ENCODE results near the gene SLC45A1.

Gene SLC45A1

DNA sequence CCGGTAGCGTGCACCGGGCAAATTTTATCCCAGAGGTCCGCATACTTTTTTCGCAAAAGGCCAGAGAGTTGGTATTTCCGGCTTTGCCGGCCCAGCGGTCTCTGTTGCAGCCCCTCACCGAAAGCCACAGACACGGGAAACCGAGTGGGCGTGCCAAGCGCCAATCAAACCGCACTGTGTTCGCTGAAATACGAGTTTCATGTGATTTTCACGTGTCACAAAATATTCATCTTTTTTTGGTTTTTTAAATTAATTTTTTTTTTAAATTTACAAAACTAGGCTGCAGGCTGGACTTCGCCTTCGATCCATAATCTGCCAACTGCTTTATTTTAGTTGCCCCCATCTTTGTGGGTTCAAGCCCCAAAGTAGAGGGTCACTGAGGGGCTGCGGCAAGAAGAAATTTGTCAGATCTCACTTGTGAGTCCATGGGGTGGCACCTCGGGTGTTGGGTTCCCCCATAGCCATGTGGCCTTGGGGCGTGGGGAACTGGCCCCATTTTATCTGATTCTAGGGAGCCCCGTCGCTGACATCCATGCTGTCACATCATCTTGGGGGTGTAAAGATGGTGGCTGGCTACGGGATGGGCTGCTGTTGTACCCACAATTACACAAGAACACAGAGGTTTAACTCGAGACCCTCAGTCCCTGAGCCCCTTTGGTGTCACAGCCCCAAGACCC lies 20.8 kb downstream of the SLC45A1 start:
- no peak for DNase-seq

DNA sequence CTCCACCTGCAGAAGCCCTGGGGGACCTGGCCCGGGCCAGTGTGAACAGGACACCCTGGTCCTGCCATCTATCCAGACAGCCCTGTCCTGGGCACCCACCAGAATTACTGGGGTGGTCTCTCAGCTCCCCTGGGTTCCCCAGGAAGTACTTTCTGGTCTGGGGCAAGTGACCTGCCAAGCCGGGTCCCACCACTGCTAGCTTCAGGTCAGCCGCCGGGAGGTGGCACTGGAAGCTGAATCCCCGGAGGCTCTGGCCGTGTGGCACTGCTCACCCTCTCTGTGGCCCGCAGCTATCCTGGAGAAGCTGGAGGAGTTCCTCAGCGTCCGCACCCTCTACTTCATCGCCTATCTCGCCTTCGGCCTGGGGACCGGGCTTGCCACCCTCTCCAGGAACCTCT lies 21.3 kb downstream of the SLC45A1 start:
- DNase-seq, result no peak

DNA sequence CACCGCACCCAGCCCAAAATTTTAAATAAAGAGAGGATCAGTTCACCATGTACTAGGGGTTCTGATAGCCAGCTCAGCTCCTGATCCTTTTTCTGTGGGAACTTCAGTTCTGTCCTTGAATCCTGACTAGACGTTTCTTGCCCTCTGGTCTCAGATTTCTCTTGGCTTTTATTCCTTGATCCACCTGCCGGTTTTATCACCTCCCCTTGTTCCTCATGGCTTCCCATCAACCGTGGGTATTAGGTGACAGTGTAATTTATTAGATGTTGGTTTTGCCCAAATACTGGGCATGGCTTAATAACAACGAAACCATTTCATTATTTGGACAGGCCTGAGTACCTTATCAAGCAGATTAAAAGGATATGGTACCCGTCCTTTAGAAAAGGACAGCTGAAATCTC lies 22.5 kb downstream of the SLC45A1 start:
- DNase-seq, result no peak

DNA sequence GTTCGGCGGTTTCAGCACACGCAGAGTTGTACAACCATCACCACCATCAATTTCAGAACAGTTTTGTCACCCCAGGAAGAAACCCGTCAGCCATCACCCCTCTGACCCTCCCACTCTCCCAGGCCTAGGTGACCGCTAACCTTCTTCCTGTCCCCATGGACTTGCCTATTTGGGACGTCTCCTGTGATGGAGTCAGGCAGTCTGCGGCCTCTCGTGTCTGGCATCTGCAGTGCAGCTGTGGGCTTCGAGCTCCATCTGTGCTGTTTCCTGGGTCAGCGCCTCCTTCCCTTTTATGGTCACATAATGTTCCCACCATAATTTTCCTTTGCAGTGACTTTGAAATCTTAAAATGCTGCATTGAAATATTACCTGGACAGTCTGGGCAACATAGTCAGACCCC lies 24.4 kb downstream of the SLC45A1 start:
- no peak for DNase-seq

- no peak for DNase-seq
Measured at GRCh38 chr1:8343044-8343443, 25.1 kb downstream of the SLC45A1 start.

- DNase-seq, result no peak
Measured at GRCh38 chr1:8343464-8344001, 25.6 kb downstream of the SLC45A1 start.

DNA sequence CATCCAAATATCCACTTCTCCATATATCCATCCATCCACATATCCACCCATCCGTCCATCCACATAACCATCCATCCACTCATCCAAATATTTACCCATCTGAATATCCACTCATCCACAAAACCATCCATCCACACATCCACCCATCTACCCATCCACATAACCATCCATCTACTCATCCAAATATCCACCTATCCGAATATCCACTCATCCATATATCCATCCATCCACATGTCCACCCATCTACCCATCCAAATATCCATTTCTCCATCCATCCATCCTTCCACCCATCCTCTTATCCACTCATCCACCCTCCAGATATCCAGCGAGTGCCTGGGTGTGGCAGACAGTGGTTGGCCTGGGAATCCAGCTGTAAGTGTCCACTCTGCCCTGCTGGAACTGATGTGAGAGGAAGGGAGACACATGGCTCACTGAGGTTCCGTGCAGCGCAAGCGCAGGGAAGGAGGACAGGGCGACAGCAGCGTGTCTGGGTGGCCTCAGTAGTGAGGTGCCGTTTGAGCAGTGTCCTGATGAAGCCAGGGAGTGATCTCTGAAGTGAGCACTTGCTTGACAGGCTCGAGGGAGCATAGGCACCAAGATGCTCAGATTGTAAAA lies 27.1 kb downstream of the SLC45A1 start:
- DNase-seq, result no peak

GRCh38 chr1:8345621-8346415 lies 27.9 kb downstream of the SLC45A1 start:
- no peak for DNase-seq

- no peak for DNase-seq
Measured at GRCh38 chr1:8347635-8348034, 29.7 kb downstream of the SLC45A1 start.

DNA sequence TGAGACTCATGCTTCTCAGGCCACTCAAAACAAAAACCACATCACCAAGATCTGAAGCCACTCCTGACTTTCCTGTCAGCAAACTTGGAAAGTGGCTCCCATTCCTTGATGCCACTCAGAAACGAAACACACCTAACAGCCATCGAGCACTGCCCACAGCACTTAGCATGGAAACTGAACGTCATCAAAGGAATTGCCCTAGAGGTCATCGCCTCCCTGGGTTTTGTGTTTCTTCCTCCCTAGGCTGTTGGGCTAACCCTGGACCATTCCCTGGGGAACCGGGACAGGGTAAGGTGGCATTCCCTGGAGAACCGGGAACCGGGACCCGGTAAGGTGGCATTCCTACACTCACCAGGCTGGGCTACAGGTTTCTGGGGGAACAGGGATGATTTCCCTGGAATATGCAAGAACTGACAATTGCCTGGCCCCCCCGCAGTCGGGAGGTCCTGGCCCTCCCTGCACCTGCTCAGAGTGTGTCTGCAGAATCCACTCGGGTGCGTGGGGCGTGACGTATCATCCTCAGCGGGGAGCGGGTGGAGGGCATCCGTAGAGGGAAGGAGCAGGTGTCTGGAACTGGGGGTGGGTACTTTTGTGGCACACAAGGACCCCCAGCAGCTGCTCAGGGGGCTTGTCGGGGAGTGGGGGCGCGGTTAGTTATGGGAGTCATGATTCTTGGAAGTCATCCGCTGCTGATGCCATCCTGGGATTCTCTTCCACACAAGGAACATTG lies 30.3 kb downstream of the SLC45A1 start:
- no peak for DNase-seq

DNA sequence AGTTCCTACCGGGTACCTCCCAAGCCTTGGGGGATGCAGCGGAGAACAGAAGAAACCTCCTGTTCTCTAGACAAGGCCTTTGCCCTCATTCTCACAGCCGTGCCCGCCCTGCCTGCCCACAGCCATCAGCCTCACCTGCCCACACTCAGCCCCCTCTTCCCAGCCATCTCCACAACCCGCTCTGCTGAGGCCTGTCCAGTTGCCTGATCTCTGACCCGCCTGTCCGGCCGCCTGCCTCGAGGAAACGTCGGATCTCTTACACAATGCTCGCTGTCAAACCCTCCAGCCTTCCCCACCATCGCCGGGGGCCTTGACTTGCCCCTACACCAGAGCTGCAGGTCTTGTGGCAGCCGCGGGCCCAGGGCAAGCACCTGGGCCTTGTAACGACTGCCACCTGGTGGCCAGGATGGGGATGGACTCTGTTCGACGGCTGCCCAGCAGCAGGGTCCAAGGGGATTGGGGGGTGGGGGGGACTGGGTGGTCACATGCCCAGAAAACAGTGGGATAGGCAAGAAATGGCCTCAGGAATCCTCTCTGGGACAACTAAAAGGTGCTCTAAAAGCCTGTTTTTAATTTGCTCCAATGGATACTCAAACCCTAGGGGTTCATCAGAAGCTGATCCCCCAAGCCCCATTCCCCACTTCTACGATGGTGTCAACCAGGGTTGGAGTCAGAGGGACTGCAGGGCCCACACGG lies 31.0 kb downstream of the SLC45A1 start:
- peak; percentile 54 for DNase-seq

GRCh38 chr1:8349473-8349865 lies 31.6 kb downstream of the SLC45A1 start:
- DNase-seq, result no peak

GRCh38 chr1:8349961-8350360 lies 32.0 kb downstream of the SLC45A1 start:
- DNase-seq, result no peak

- DNase-seq, result no peak
Measured at GRCh38 chr1:8350914-8351684, 33.2 kb downstream of the SLC45A1 start.

DNA sequence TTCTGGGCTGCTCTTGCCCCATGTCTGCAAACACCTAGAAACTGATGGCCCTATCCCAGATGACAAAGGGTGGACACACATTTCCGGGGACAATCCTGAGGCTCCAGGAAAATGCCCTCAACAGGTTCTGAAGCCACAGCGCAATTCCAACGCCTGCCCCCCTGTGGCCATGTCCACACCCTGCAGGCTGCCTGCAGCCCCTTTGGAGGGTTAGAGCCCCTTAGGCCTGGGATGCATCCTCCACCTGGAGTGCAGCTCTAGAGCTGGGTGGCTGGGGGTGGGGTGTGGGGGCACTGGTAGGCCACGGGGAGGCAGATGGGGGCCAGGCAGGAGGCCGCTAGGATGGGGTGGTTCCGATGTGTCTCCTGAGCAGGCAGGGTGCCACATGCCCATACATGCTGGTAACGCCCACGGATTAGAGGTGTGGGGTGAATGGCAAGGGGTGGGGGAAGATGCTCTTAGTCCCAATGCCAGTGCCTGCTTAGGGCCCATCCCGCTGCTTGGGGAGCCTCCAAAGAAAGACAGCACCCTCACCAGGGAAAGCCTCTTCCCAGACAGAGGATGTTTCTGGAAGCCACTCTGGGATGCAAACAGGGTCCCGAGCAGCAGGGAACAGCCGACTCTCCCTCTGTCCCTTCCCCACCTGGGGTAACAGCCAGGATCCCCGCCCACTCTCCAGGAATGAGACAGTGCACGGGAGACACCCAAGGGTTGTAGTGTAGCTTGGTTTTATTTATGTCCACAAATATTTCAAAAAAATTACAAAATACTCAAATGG lies 34.0 kb downstream of the SLC45A1 start:
- no peak for DNase-seq

DNA sequence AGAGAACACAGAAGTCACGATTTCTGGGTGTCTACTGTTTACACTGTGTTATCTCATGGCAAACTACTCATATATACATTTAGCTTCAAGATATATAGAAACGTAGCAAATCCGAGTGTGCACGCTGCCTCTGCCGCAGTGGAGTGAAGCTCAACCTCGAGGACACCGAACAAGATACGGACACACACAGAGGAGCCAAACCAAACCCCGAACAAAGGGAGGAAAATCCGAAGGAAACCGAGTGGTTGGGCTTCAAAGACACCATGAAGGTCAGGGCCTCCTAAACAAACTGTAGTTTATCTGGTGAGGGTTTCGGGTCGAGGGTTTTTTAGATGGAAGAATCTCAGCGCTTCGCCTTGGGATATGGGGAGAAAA lies 34.5 kb downstream of the SLC45A1 start:
- DNase-seq, result no peak

- no peak for DNase-seq
Measured at GRCh38 chr1:8352886-8353785, 35.2 kb downstream of the SLC45A1 start.

DNA sequence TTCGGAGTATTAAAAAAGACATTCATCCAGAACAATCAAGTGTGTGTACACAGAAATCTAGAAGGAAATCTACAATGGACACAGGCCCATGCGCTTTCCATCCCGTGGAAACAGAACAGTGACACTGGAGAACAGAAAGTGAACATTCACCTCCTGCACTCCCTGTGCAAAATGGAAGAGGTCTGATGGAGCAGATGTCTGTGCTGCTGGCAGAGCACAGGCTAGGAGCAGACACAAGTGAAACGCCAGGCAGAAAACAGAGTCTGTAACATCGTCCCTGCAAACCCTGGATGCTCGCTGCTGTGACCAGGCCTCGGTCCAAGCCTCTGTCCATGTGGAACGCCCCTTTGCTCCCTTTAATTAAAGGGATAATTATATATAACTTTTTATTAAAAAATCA lies 36.1 kb downstream of the SLC45A1 start:
- no peak for DNase-seq

DNA sequence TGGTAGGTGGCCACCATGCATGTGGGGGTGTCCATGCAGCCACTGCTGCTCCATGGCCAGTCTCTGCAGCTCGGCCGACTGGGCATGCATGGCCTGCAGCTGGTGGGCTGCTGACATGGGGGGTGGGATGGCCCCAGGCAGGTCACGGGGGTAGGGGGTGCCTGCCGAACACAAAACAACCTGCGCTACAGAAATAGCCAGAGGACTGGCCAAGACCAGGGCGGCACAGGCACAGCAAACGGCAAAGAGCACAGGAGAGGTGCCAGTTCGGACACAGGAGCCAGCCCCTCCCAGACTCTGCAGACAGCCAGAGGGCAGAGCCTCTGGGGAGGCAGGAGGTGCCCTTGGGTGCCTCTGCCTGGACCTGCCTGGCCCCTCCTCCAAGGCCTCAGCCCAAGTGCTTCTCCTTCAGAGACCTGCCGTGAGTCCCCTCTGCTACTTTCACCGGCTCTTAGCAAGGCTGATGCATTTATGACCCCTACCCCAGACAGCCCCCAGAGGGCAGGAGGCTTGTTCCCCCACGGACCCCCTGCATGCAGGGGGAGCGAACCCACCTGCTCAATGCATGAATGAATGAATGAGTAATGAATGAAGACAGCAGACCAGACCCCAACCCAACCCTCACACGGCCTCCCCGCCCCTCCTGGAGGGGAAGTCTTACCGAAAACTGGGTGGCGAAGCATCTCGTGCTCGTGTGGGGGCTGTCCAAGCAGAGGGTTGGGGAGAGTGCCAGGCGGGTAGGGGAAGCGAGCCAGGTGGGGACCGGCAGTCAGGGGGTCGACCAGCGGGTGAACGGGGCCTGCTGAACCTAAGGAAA lies 37.7 kb downstream of the SLC45A1 start:
- no peak for DNase-seq
